SH-SY5Y (cell line): Measurements from ENCODE around the gene SPI1.

Source experiments
- GATA2 ChIP-seq: IDR thresholded peaks from 2 replicates; pipeline ENCODE4 v1.6.1; 2011; ENCODE audit warnings: mild to moderate bottlenecking, low read depth, low read length
- GATA3 ChIP-seq: IDR thresholded peaks from 2 replicates; pipeline ENCODE4 v1.6.1; 2011; ENCODE audit warnings: low read depth, mild to moderate bottlenecking, low read length, moderate library complexity

DNA sequence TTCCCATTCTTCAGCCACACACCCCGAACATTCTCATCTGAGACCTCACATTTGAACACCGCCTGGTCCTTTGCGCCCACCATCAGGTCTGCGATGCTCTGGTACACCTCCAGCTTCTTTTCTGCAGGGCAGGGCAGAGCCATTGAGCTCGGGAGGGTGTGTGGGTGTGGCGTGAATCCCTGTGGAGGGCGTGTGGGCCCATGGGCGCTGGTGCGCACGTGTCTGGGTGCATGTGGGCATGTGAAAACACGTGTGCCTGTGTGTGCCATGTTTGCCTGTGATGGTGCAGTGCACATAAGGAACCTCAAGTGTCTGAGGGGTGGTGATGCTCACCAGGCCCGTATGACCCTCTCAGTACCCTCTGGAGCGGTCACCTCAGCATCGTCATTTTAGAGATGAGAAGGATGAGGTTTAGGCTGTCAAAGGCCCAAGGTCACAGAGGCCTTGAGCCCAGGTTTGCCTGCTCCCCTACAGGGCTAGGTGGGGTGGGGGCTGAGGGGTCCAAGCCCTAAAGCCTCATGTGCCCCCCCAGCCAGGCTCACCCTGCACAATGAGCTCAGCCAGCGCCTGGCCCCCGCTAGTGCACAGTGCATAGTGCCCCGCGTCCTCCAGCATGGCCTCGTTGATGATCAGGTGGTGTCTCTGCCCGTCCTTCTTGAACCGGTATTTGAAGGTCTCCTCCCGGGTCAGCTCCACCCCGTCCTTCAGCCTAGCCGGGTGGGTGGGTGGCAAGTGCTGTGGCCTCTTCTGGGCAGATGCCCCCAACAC lies 36.1 kb downstream of the SPI1 start:
- no peak for TF ChIP-seq GATA2
- TF ChIP-seq GATA3: no peak
